ENCODE measurements around the gene SIDT2. TPM values are rescaled to one million over a fixed set of nuclear protein-coding genes. Genes with fewer than 3 reads are reported as not detected.
A peak's percentile ranks its signal among the peaks of the same experiment; 100 is the strongest.

SIDT2 gene
- total and polyA plus RNA-seq, 5 donors: 28.6 to 57.4 (median 39.1) TPM

GRCh38 chr11:117145393-117145761, 33.2 kb upstream of the SIDT2 start:
- H3K4me3 ChIP-seq (ENCODE audit: low read length): peak overlapping the region; percentile 81
- H3K27me3 ChIP-seq (ENCODE audit: control insufficient read depth, insufficient read depth): no peaks in the 10 kb centered on the region
- DNase-seq (no peak), ATAC-seq (no peak)
- 8% methylated on average over 5 of the region's 5 CpGs for WGBS
- intact Hi-C loops (cut with DNase I): no loop called here
- peak overlapping the region; percentile 89 for H3K27ac ChIP-seq (ENCODE audit: low read length)
- peaks cover 3% of the 10 kb centered on the region for H3K4me1 ChIP-seq (ENCODE audit: control insufficient read depth, insufficient read depth, low read length)
- H3K9me3 ChIP-seq (ENCODE audit: control insufficient read depth, low read length): no peaks in the 10 kb centered on the region

DNA sequence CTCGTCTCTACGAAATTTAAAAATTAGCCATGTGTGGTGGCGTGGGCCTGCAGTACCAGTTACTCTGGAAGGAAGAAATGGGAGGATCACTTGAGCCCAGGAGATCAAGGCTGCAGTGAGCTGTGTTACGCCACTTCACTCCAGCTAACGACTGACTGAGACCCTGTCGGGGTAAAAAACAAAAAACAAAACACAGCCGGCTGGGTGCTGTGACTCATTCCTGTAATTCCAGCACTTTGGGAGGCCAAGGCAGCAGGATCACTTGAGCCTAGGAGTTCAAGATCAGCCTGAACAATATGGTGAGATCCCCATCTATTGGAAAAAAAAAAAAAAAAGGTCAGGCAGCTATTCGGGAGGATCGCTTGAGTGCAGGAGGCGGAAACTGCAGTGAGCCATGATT, 32.0 kb upstream of the SIDT2 start:
- H3K27ac ChIP-seq (ENCODE audit: low read length): peak overlapping the region; percentile 30
- intact Hi-C loops (cut with DNase I): no loop called here
- ATAC-seq: no peak
- no peaks in the 10 kb centered on the region for H3K27me3 ChIP-seq (ENCODE audit: control insufficient read depth, insufficient read depth)
- no peaks in the 10 kb centered on the region for H3K9me3 ChIP-seq (ENCODE audit: control insufficient read depth, low read length)
- DNase-seq: no peak
- H3K4me3 ChIP-seq (ENCODE audit: low read length): no peak overlapping the region
- WGBS: 61% methylated on average over 10 of the region's 10 CpGs
- H3K4me1 ChIP-seq (ENCODE audit: control insufficient read depth, insufficient read depth, low read length): peaks cover 3% of the 10 kb centered on the region

DNA sequence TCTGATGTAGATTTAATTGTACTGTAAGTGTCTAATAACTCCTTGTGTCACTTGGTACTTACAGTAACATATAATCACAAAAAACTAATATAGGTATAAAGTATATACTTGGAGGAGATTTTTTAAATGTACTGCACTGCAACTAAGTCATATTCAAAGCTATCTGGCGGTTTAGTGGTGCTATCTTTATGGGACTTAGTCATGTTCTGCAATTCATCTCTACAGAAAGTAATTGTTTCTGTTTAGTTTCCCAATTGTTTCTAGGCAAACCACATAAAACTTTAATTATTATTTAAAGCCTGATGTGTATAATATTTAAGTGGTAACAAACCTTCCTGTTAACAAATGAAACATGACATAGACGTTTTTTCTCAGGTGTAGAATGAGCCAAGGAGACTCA, 26.5 kb upstream of the SIDT2 start:
- H3K4me1 ChIP-seq (ENCODE audit: control insufficient read depth, insufficient read depth, low read length): peaks cover 3% of the 10 kb centered on the region
- no peaks in the 10 kb centered on the region for H3K9me3 ChIP-seq (ENCODE audit: control insufficient read depth, low read length)

DNA sequence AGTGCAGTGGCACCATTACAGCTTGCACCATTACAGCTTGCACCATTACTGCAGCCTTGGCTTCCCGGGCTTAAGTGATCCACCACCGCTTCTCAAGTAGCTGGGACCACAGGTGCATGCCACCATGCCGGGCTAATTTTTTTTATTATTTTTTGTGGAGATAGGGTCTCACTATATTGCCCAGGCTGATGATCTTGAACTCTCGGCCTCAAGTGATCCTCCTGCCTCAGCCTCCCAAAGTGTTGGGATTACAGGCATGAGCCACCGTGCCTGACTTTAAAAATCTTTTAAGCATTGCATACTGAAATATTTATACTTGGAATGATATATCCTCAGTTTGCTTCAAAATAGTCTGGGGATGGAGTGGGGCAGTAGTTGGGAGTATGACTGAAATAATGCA, 24.1 kb upstream of the SIDT2 start:
- no peak overlapping the region for H3K4me3 ChIP-seq (ENCODE audit: low read length)
- H3K27me3 ChIP-seq (ENCODE audit: control insufficient read depth, insufficient read depth): no peaks in the 10 kb centered on the region
- H3K4me1 ChIP-seq (ENCODE audit: control insufficient read depth, insufficient read depth, low read length): no peaks in the 10 kb centered on the region
- H3K27ac ChIP-seq (ENCODE audit: low read length): no peak overlapping the region
- 96% methylated on average over 5 of the region's 5 CpGs for WGBS
- no peak for ATAC-seq
- H3K9me3 ChIP-seq (ENCODE audit: control insufficient read depth, low read length): no peaks in the 10 kb centered on the region
- no peak for DNase-seq
- intact Hi-C loops (cut with DNase I): no loop called here

More for the DNA sequence above, 26.5 kb upstream of the SIDT2 start:
- intact Hi-C loops (cut with DNase I): no loop called here
- 60% methylated on average over 2 of the region's 2 CpGs for WGBS
- no peaks in the 10 kb centered on the region for H3K27me3 ChIP-seq (ENCODE audit: control insufficient read depth, insufficient read depth)
- ATAC-seq: no peak
- H3K27ac ChIP-seq (ENCODE audit: low read length): no peak overlapping the region
- DNase-seq: no peak
- no peak overlapping the region for H3K4me3 ChIP-seq (ENCODE audit: low read length)

DNA sequence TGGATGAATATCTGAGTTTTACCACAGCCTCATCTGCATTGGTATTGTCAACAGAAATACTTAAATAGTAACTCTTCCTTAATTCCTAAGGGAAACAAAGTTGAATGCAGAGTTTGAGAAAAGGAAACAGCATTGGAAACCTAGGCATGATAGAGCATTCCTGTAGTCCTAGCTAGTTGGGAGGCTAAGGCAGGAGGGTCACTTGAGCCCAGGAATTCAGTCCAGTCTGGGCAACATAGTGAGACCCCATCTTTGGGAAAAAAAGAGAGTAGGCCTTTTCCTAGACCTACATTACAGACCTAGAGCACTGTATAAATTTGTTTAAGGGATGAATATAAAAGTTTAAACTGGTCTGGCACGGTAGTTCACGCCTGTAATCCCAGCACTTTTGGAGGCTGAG, 21.0 kb upstream of the SIDT2 start:
- H3K27me3 ChIP-seq (ENCODE audit: control insufficient read depth, insufficient read depth): no peaks in the 10 kb centered on the region
- ATAC-seq (no peak), DNase-seq (no peak)
- WGBS: 97% methylated on average over 2 of the region's 2 CpGs
- H3K4me1 ChIP-seq (ENCODE audit: control insufficient read depth, insufficient read depth, low read length): peaks cover 2% of the 10 kb centered on the region
- no peak overlapping the region for H3K27ac ChIP-seq (ENCODE audit: low read length)
- H3K9me3 ChIP-seq (ENCODE audit: control insufficient read depth, low read length): no peaks in the 10 kb centered on the region
- intact Hi-C loops (cut with DNase I): no loop called here
- H3K4me3 ChIP-seq (ENCODE audit: low read length): no peak overlapping the region

- H3K27ac ChIP-seq (ENCODE audit: low read length): no peak overlapping the region
- ATAC-seq: no peak
- no peak overlapping the region for H3K4me3 ChIP-seq (ENCODE audit: low read length)
These were observed 18.7 kb upstream of the SIDT2 start for GRCh38 chr11:117159892-117160291.

GRCh38 chr11:117160826-117161225, 17.7 kb upstream of the SIDT2 start:
- H3K9me3 ChIP-seq (ENCODE audit: control insufficient read depth, low read length): no peaks in the 10 kb centered on the region
- no peak for DNase-seq
- H3K4me3 ChIP-seq (ENCODE audit: low read length): no peak overlapping the region
- peak in 1 of 2 donors; percentile 75 for ATAC-seq
- peaks cover 2% of the 10 kb centered on the region for H3K4me1 ChIP-seq (ENCODE audit: control insufficient read depth, insufficient read depth, low read length)
- intact Hi-C loops (cut with DNase I): no loop called here
- H3K27ac ChIP-seq (ENCODE audit: low read length): no peak overlapping the region
- 63% methylated on average over 2 of the region's 2 CpGs for WGBS
- H3K27me3 ChIP-seq (ENCODE audit: control insufficient read depth, insufficient read depth): no peaks in the 10 kb centered on the region

More at GRCh38 chr11:117159892-117160291, 18.7 kb upstream of the SIDT2 start:
- 89% methylated on average over 2 of the region's 2 CpGs for WGBS
- intact Hi-C loops (cut with DNase I): no loop called here
- peaks cover 2% of the 10 kb centered on the region for H3K4me1 ChIP-seq (ENCODE audit: control insufficient read depth, insufficient read depth, low read length)
- no peaks in the 10 kb centered on the region for H3K27me3 ChIP-seq (ENCODE audit: control insufficient read depth, insufficient read depth)
- DNase-seq: no peak
- no peaks in the 10 kb centered on the region for H3K9me3 ChIP-seq (ENCODE audit: control insufficient read depth, low read length)

GRCh38 chr11:117166491-117166890, 12.1 kb upstream of the SIDT2 start:
- intact Hi-C loops (cut with DNase I): no loop called here
- no peaks in the 10 kb centered on the region for H3K9me3 ChIP-seq (ENCODE audit: control insufficient read depth, low read length)

DNA sequence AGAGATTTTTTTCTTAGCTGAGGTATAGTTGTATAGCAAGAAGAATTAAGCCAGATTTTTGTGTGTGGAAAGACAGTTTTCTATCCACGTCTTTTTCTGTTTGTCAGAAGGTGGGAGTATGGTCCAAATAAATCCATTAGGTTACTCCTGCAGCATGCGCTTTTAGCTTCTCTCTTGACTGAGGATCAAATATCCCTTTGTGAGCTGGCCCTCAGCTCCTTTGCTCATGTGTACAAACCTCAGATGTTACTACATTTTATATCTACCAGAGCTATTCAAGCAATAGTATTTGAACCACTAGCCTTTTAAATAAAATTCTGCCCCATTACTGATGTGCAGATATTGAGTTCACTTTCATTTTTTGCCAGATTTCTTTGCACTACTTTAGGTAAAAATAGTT, 8.8 kb upstream of the SIDT2 start:
- no peak for ATAC-seq
- Histone ChIP-seq H3K4me1 (ENCODE audit: control insufficient read depth, insufficient read depth, low read length) (peaks cover 9% of the 10 kb centered on the region), H3K27ac (ENCODE audit: low read length) (no peak overlapping the region), H3K9me3 (ENCODE audit: control insufficient read depth, low read length) (no peaks in the 10 kb centered on the region), H3K27me3 (ENCODE audit: control insufficient read depth, insufficient read depth) (no peaks in the 10 kb centered on the region), H3K4me3 (ENCODE audit: low read length) (no peak overlapping the region)
- intact Hi-C loops (cut with DNase I): no loop called here
- 77% methylated on average over 2 of the region's 2 CpGs for WGBS
- no peak for DNase-seq

More at GRCh38 chr11:117166491-117166890, 12.1 kb upstream of the SIDT2 start:
- H3K27ac ChIP-seq (ENCODE audit: low read length): no peak overlapping the region
- DNase-seq: no peak
- no peak for ATAC-seq
- H3K27me3 ChIP-seq (ENCODE audit: control insufficient read depth, insufficient read depth): no peaks in the 10 kb centered on the region
- 66% methylated on average over 1 of the region's 1 CpG for WGBS
- H3K4me3 ChIP-seq (ENCODE audit: low read length): no peak overlapping the region
- peaks cover 2% of the 10 kb centered on the region for H3K4me1 ChIP-seq (ENCODE audit: control insufficient read depth, insufficient read depth, low read length)

- Histone ChIP-seq H3K9me3 (ENCODE audit: control insufficient read depth, low read length) (no peaks in the 10 kb centered on the region), H3K4me1 (ENCODE audit: control insufficient read depth, insufficient read depth, low read length) (peaks cover 9% of the 10 kb centered on the region), H3K4me3 (ENCODE audit: low read length) (no peak overlapping the region), H3K27ac (ENCODE audit: low read length) (no peak overlapping the region), H3K27me3 (ENCODE audit: control insufficient read depth, insufficient read depth) (no peaks in the 10 kb centered on the region)
- intact Hi-C loops (cut with DNase I): no loop called here
- WGBS: 84% methylated on average over 9 of the region's 9 CpGs
- DNase-seq: peak in 1 of 3 donors; percentile 8
- no peak for ATAC-seq
These were observed 8.3 kb upstream of the SIDT2 start for GRCh38 chr11:117170210-117170609.

DNA sequence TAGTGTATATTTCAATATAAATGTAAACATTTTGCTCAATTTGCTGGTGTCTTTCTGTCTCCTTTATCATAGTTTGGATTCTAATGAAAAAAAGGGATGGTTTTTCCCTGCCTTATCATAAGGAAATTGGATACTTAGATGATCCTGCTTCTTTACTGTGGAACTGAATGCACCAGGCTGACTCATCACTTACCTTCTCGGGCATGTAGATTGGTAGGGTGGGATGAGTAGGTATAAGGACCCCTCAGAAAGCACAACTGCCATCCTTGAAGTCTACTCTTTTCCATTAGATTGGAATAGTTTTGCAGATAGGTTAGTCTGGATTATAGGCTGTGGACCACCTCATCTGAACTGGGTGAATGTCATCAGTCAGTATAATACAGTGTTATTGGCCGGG, 7.5 kb upstream of the SIDT2 start:
- Histone ChIP-seq H3K4me1 (ENCODE audit: control insufficient read depth, insufficient read depth, low read length) (peaks cover 9% of the 10 kb centered on the region), H3K27ac (ENCODE audit: low read length) (peak overlapping the region; percentile 53), H3K27me3 (ENCODE audit: control insufficient read depth, insufficient read depth) (no peaks in the 10 kb centered on the region), H3K9me3 (ENCODE audit: control insufficient read depth, low read length) (no peaks in the 10 kb centered on the region), H3K4me3 (ENCODE audit: low read length) (no peak overlapping the region)
- no peak for ATAC-seq
- 96% methylated on average over 2 of the region's 2 CpGs for WGBS
- no peak for DNase-seq
- intact Hi-C loops (cut with DNase I): no loop called here

DNA sequence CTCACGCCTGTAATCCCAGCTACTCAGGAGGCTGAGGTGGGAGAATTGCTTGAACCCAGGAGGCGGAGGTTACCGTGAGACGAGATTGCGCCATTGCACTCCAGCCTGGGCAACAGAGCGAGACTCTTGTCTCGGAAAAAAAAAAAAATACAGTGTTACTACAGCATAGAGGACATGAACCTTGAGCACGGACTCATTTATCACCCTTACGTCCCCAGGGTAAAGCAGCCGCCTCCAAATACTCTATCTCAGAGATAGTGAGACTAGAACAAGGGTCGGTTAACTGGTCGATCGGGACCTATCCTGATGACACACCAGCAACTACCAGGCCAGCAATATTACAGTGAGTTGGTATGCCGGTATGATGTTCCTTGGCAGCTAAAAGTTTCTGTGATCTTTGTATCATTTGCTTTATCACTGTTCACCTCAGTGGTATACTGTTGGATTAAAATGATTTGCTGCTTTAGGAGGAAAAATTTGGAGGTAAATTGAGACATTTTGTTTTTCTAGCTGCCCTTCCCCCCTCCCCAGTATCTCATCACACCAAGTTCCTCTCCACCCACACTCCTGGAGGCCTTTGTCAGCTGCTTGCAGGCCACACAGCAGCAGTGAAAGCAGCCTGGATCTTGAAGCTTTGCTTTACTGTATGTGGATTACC, 7.0 kb upstream of the SIDT2 start:
- ATAC-seq: peak; percentile 19 to 33
- Histone ChIP-seq H3K27me3 (ENCODE audit: control insufficient read depth, insufficient read depth) (no peaks in the 10 kb centered on the region), H3K27ac (ENCODE audit: low read length) (peak overlapping the region; percentile 53), H3K9me3 (ENCODE audit: control insufficient read depth, low read length) (no peaks in the 10 kb centered on the region), H3K4me3 (ENCODE audit: low read length) (no peak overlapping the region), H3K4me1 (ENCODE audit: control insufficient read depth, insufficient read depth, low read length) (peaks cover 9% of the 10 kb centered on the region)
- DNase-seq: peak in 2 of 3 donors; percentile 45 to 51
- 55% methylated on average over 14 of the region's 14 CpGs for WGBS
- intact Hi-C loops (cut with DNase I): no loop called here
